ENCODE results near the gene DGLUCY.

DNA sequence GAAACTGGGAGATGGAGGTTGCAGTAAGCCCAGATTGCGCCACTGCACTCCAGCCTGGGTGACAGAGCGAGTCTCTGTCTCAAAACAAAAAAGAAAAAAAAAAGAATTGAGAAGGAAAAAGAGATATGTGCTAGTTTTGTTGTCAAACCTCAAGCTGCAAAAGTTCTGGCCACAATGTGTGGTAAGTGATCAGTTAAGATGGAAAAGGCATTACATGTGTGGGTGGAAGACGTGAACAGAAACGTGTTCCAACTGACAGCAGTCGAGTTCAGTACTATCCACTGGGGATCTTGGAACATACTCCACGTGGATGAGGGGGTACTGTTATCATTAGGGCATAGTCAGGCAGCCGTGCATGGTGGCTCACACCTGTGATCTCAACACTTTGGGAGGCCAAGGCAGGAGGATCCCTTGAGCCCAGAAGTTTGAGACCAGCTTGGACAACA lies 113.3 kb downstream of the DGLUCY start:
- TF ChIP-seq, protein P1, sequence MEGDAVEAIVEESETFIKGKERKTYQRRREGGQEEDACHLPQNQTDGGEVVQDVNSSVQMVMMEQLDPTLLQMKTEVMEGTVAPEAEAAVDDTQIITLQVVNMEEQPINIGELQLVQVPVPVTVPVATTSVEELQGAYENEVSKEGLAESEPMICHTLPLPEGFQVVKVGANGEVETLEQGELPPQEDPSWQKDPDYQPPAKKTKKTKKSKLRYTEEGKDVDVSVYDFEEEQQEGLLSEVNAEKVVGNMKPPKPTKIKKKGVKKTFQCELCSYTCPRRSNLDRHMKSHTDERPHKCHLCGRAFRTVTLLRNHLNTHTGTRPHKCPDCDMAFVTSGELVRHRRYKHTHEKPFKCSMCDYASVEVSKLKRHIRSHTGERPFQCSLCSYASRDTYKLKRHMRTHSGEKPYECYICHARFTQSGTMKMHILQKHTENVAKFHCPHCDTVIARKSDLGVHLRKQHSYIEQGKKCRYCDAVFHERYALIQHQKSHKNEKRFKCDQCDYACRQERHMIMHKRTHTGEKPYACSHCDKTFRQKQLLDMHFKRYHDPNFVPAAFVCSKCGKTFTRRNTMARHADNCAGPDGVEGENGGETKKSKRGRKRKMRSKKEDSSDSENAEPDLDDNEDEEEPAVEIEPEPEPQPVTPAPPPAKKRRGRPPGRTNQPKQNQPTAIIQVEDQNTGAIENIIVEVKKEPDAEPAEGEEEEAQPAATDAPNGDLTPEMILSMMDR (IDR thresholded peaks at IDR 0.05; ENCODE audit: insufficient read depth, low read depth, low read length) = no peak
- no peak for TF ChIP-seq EZH2 (IDR thresholded peaks at IDR 0.05; ENCODE audit: insufficient read depth, low read length)
